Tibial nerve (tissue), 4 donors: ENCODE data around the gene EN2. TPM values are rescaled to one million over a fixed set of nuclear protein-coding genes. Genes with fewer than 3 reads are reported as not detected.
A peak's percentile ranks its signal among the peaks of the same experiment; 100 is the strongest.

Experiments used
- DNase-seq, 2 donors: peaks; one replicate each; pipeline ENCODE4 v3.0.0-alpha.2; 2019; ENCODE audit warnings: low spot score in 2 of 2
- H3K27ac ChIP-seq, 4 donors: fragments of 200-600 bp; sonication (generic) in 3 of 4; one replicate each; pipeline ENCODE4 v1.5.1; 2017 to 2019; ENCODE audit warnings: mild to moderate bottlenecking in 1 of 4
- H3K27me3 ChIP-seq, 2 donors: fragments of 200-600 bp; sonication (generic) in 1 of 2; one replicate each; pipeline versions ENCODE4 v1.5.1 to v1.6.0; 2017 to 2019
- H3K36me3 ChIP-seq, 3 donors: fragments of 200-600 bp; sonication (generic); one replicate each; pipeline ENCODE4 v1.5.1; 2018 to 2019
- H3K4me1 ChIP-seq, 4 donors: fragments of 200-600 bp; sonication (generic) in 3 of 4; one replicate each; pipeline ENCODE4 v1.5.1; 2017 to 2019
- H3K4me3 ChIP-seq, 4 donors: fragments of 200-600 bp; sonication (generic) in 3 of 4; one replicate each; pipeline ENCODE4 v1.5.1; 2017 to 2019; ENCODE audit warnings: mild to moderate bottlenecking in 1 of 4, moderate library complexity in 1 of 4
- H3K9me3 ChIP-seq, 4 donors: fragments of 200-600 bp; sonication (generic) in 3 of 4; one replicate each; pipeline ENCODE4 v1.5.1; 2017 to 2019
- CTCF ChIP-seq, 5 experiments: fragments of 200-600 bp in 3 of 5; fragments of 450-650 bp in 2 of 5; sonication (generic) in 3 of 5; IDR thresholded peaks; one replicate each; pipeline ENCODE4 v1.5.1; 2016 to 2019; ENCODE audit warnings: antibody characterized with exemption in 5 of 5, mild to moderate bottlenecking in 3 of 5, moderate library complexity in 2 of 5
- EP300 ChIP-seq, 2 donors: sonication (generic); formaldehyde crosslinking; IDR thresholded peaks; one replicate each; pipeline ENCODE4 v1.6.1; 2017; ENCODE audit warnings: antibody characterized with exemption in 2 of 2, mild to moderate bottlenecking in 1 of 2
- POLR2A ChIP-seq, 2 donors: fragments of 450-650 bp; IDR thresholded peaks; one replicate each; pipeline ENCODE4 v1.6.1; 2017; ENCODE audit warnings: antibody characterized with exemption in 2 of 2, mild to moderate bottlenecking in 2 of 2, moderate library complexity in 2 of 2
- WGBS, 2 donors: methylation state at CpG; one replicate each; pipeline ENCODE4 v1.1.5; 2018; 5-methylcytosine and 5-hydroxymethylcytosine counted together
- total RNA-seq, 4 donors: library from RNA; depleted of rRNA; stranded (reverse); fragments of >200 nt; gene quantifications; one replicate each; pipeline ENCODE4 v1.1.0, GENCODE V29; 2016

EN2 gene
- total RNA-seq, 4 donors from 2014 or later, result under 0.01 to 0.98 TPM; not detected in 2

- TF ChIP-seq POLR2A (IDR thresholded peaks at IDR 0.05) (no peak), CTCF (IDR thresholded peaks at IDR 0.05) (no peak)
- Histone ChIP-seq H3K27me3 (peaks cover 7 to 100% of the 10 kb centered on the region in 2 donors), H3K4me1 (peaks cover 0 to 37% (median 20%) of the 10 kb centered on the region in 4 donors), H3K4me3 (no peak overlapping the region), H3K9me3 (no peaks in the 10 kb centered on the region), H3K36me3 (no peaks in the 10 kb centered on the region), H3K27ac (no peak overlapping the region)
- WGBS, 2 donors, result 8 to 9% methylated on average over 22 to 27 of the region's 42 CpGs
- DNase-seq, result no peak
These were observed 8.3 kb downstream of the EN2 start for GRCh38 chr7:155466142-155466813.

- Histone ChIP-seq H3K27ac (no peak overlapping the region), H3K27me3 (peaks cover 7 to 100% of the 10 kb centered on the region in 2 donors), H3K4me1 (peaks cover 0 to 37% (median 20%) of the 10 kb centered on the region in 4 donors), H3K9me3 (no peaks in the 10 kb centered on the region), H3K4me3 (peak overlapping the region in 1 of 4 donors; percentile 8), H3K36me3 (no peaks in the 10 kb centered on the region)
- DNase-seq, result no peak
- 4 to 7% methylated on average over 34 to 57 of the region's 78 CpGs for WGBS, 2 donors
- TF ChIP-seq EP300 (IDR thresholded peaks at IDR 0.05), result no peak
- TF ChIP-seq POLR2A (IDR thresholded peaks at IDR 0.05), result no peak
- no peak for TF ChIP-seq CTCF (IDR thresholded peaks at IDR 0.05)
These were observed 9.1 kb downstream of the EN2 start for GRCh38 chr7:155466814-155467733.

GRCh38 chr7:155467846-155468784 lies 10.2 kb downstream of the EN2 start:
- H3K9me3 ChIP-seq, result no peaks in the 10 kb centered on the region
- H3K4me1 ChIP-seq, result peaks cover 0 to 37% (median 20%) of the 10 kb centered on the region in 4 donors
- H3K27me3 ChIP-seq, result peaks cover 7 to 100% of the 10 kb centered on the region in 2 donors
- H3K4me3 ChIP-seq, result peak overlapping the region in 1 of 4 donors; percentile 23
- H3K27ac ChIP-seq, result no peak overlapping the region
- TF ChIP-seq POLR2A (IDR thresholded peaks at IDR 0.05) (no peak), CTCF (IDR thresholded peaks at IDR 0.05) (no peak), EP300 (IDR thresholded peaks at IDR 0.05) (no peak)
- no peak for DNase-seq
- H3K36me3 ChIP-seq, result no peaks in the 10 kb centered on the region
- 2% methylated on average over 52 to 62 of the region's 70 CpGs for WGBS, 2 donors

- no peak for DNase-seq
- no peaks in the 10 kb centered on the region for H3K36me3 ChIP-seq
- H3K27ac ChIP-seq, result no peak overlapping the region
- TF ChIP-seq POLR2A (IDR thresholded peaks at IDR 0.05), result no peak
- no peak for TF ChIP-seq EP300 (IDR thresholded peaks at IDR 0.05)
- peaks cover 0 to 37% (median 20%) of the 10 kb centered on the region in 4 donors for H3K4me1 ChIP-seq
- H3K27me3 ChIP-seq, result peaks cover 7 to 100% of the 10 kb centered on the region in 2 donors
- no peaks in the 10 kb centered on the region for H3K9me3 ChIP-seq
- H3K4me3 ChIP-seq, result no peak overlapping the region
- 8% methylated on average over 10 of the region's 10 CpGs for WGBS, 2 donors
These were observed 10.8 kb downstream of the EN2 start for GRCh38 chr7:155468785-155469148.
